Midbrain (tissue), 1 donor: ENCODE data around the gene VCAM1.

Experiments
- DNase-seq: peaks from one replicate; lab custom pipeline; 2025; lab: John Stamatoyannopoulos, UW

VCAM1 gene

GRCh38 chr1:100724281-100724680 is 4.7 kb downstream of the VCAM1 start:
- DNase-seq: no peak

DNA sequence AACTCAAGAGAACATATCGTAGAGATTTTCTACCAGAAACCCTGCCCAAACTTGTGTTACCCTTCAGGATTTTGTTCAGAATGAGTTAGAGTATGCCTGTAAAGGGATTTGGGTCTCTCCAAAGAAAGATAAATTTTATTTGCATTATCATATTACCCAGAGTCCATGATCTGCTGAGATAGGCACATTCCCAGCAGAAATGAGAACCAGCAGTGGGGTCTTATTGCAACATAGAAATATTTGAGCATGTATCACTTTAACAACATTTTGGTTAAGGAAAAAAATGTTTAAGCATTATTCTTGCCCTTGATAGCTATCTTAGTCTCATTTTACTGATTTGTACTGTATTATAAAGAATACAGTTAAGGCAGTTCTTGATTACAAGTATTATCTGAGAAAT is 10.6 kb downstream of the VCAM1 start:
- no peak for DNase-seq

GRCh38 chr1:100731309-100731708 is 11.8 kb downstream of the VCAM1 start:
- no peak for DNase-seq

GRCh38 chr1:100731758-100732157 is 12.2 kb downstream of the VCAM1 start:
- no peak for DNase-seq

GRCh38 chr1:100734676-100735075 is 15.1 kb downstream of the VCAM1 start:
- DNase-seq: no peak

DNA sequence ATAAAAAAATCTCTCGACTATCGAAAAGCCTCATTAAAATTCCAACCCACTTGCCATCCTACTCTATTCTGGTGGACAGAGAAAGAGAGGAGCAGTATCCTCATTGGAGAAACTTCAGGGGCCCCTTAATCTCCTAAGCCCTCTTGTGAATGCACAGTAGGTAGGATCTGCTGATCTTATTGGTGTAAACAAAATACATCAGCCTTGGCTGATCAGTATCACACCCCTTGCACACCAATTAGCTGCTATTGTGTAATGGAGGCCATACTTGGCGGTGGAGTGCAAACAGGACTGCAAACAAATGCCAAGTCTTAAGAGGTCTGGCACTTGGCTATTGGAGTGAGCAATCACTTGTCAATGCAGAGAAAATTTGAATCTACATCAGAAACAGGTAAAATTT is 15.7 kb downstream of the VCAM1 start:
- no peak for DNase-seq

GRCh38 chr1:100736324-100736723 is 16.8 kb downstream of the VCAM1 start:
- no peak for DNase-seq

DNA sequence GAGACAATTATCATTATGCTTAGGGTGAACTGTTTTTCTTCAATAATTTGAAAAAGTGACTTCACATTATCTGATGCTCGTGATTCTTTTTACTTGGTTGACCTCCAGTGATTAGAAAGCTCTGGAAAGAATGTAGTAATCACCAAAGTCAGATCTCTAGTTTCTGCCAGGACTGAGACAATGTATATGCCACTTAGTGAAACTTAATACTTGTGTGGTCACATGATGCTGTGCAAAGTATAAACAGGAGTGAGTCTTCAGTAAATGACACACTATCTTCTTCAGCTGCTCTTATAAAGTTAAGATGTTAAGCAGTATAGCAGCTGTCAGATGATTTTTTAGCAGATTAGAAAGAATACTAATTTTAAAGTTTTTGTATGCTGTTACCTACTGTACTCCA is 17.2 kb downstream of the VCAM1 start:
- no peak for DNase-seq

DNA sequence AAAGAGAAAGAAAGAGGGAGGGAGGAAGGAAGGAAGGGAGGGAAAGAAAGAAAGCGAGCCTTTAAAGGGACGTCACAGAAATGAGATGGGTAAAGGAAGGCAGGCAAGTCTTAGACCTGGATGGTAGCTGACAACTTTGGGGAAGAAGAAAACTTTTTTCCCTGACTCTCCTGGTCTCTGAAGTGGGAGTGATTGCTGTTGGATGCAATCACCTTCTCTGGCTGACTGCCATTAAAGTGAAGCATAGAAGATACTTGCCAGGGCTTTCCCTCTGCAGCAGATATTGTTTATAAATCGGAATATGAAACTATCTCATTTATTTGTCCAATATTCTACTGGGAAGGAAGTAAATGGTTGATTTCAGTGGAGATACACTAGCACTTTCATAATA is 27.0 kb downstream of the VCAM1 start:
- DNase-seq: no peak

- no peak for DNase-seq
Observed at GRCh38 chr1:100747771-100748170, 28.2 kb downstream of the VCAM1 start.

DNA sequence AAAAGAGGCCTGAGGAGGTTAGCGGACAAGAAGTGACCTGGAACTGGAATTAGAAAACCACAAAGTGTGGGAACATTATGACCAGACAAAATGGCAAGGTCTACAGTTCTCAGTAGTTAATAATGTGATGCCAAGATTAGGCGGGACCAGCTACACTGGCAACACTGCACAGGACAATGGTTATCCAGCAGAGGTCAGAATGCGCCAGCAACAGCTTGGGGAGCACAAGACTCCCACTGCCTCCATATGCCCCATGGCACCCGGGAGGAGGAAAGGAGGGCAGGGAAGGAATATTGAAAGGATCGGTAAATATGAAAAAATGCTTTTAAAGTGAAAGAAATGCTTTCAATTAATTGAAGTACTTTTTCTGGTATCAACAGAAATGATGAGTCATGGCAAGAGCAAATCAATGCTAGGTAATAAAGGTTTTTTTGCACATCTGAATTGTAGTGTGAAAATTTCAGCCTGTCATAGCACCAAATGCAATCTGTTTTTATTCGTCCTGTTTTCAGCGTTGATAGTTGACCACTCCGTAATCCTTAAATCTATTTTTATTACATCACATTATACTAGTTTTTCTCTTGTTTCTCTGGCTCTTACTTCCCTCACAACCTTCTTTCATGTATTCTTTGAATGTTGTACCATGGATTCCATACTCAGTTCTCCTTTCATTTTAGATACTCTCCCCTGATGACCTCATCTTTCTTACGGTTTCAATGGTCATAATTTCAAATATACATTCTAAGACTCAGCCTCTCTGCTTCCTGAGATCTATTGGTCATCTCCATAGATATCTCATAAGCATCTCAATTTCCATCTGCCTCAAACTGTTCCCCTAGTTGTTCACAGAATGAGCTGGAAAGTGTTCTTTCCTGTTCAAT is 30.7 kb downstream of the VCAM1 start:
- no peak for DNase-seq

- DNase-seq: no peak
Observed at GRCh38 chr1:100752791-100753190, 33.2 kb downstream of the VCAM1 start.

GRCh38 chr1:100757946-100758345 is 38.4 kb downstream of the VCAM1 start:
- no peak for DNase-seq

GRCh38 chr1:100759188-100759587 is 39.6 kb downstream of the VCAM1 start:
- no peak for DNase-seq

DNA sequence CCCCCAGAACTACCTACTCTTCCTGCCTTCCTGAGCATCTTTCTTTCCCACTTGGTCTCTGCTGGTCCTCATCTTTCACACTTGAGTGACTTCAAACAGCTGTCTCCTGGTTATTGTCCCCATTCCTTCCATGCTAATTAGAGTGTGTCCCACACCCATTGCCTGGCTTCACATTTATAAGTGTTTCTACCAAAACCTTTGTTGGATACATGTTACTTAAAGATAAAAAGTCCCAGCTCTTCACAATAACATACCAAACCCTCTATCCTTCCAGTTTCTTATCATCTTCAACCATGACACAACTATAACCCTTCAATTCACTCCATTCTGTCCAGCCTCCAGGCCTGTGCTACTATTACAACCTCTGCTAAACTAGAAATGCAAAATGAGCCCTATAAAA is 41.0 kb downstream of the VCAM1 start:
- DNase-seq: no peak

- no peak for DNase-seq
Observed at GRCh38 chr1:100762461-100762860, 42.9 kb downstream of the VCAM1 start.

GRCh38 chr1:100767176-100767890 is 47.8 kb downstream of the VCAM1 start:
- DNase-seq: no peak

DNA sequence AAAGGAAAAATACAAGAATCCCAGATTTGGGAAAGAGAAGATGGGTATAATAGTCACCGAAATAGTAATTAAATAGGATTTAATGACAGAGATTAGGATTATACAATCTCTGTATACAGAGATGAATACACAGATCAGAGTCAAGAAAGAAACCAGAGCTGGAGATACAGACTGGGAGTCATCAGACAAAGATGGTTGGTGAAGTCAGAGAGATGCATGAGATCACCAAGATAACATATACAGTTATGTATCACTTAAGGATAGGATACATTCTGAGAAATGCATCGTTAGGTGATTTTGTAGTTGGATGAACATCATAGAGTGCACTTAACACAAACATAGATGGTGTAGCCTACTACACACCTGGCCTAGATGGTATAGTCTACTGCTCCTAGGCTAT is 49.8 kb downstream of the VCAM1 start:
- no peak for DNase-seq

GRCh38 chr1:100769906-100770646 is 50.5 kb downstream of the VCAM1 start:
- no peak for DNase-seq

DNA sequence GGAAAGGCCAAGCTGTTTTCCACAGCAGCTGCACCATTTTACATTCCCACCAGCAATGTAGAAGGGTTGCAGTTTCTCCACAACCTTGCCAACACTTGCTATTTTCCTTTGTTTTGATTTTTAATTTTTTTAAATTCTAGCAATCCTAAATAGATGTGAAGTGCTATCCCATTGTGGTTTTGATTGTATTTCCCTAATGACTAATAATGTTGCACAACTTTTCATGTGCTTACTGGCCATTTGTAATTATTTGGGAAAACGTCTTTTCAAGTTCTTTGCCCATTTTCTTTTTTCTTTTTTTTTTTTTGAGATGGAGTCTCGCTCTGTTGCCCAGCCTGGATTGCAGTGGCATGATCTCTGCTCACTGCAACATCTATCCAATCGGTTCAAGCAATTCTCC is 53.9 kb downstream of the VCAM1 start:
- no peak for DNase-seq

DNA sequence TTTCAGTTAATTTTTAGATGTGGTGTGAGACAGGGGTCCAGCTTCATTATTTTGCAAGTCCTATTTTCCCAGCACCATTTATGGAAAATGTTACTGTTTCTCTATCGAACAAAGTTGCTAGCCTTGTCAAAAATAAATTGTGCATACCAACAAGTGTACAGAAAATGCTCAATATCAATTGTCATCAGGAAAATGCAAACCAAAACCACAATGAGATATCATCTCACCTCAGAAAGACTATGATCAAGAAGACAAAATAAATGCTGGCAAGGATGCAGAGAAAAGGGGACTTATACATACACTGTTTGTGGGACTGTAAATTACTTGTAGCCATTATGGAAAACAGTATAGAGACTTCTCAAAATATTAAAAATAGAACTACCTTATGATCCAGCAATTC is 54.8 kb downstream of the VCAM1 start:
- no peak for DNase-seq

DNA sequence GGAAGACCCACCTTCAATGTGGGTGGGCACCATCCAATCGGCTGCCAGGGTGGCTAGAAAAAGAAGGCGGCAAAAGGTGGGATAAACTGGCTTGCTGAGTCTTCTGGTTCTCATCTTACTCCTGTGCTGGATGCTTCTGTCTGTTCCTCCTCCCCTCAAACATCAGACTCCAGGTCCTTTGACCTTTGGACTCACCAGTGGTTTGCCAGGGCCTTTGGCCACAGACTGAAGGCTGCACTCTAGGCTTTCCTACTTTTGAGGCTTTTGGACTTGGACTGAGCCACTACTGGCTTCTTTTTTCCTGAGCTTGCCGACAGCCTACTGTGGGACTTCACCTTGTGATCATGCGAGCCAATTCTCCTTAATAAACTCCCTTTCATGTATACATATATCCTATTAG is 55.9 kb downstream of the VCAM1 start:
- no peak for DNase-seq

GRCh38 chr1:100778748-100779147 is 59.2 kb downstream of the VCAM1 start:
- no peak for DNase-seq
